Kidney tubule cell (primary cell): ENCODE measurements around the gene CRTC1.

Experiments
- DNase-seq: peaks from one replicate; pipeline ENCODE4 v3.0.0-alpha.2; 2018; ENCODE audit warnings: low spot score

CRTC1 gene

GRCh38 chr19:18784786-18785120 is 101.3 kb downstream of the CRTC1 start:
- no peak for DNase-seq

- DNase-seq = peak; percentile 48
Measured at GRCh38 chr19:18785179-18786124, 102.0 kb downstream of the CRTC1 start.

- DNase-seq = no peak
Measured at GRCh38 chr19:18788529-18789421, 105.3 kb downstream of the CRTC1 start.

- DNase-seq = no peak
Measured at GRCh38 chr19:18789422-18789869, 106.0 kb downstream of the CRTC1 start.

GRCh38 chr19:18789883-18790565 is 106.5 kb downstream of the CRTC1 start:
- DNase-seq = no peak

- DNase-seq = no peak
Measured at GRCh38 chr19:18790566-18791314, 107.3 kb downstream of the CRTC1 start, which contains the start of gene COMP. Gene COMP, minus strand, starts transcription at chr19:18791305. Its CDS starts 36 bp downstream, at chr19:18791269.

GRCh38 chr19:18791315-18791678 is 107.8 kb downstream of the CRTC1 start:
- no peak for DNase-seq

- no peak for DNase-seq
Measured at GRCh38 chr19:18792661-18793060, 109.2 kb downstream of the CRTC1 start.

- no peak for DNase-seq
Measured at GRCh38 chr19:18793144-18794028, 109.9 kb downstream of the CRTC1 start.

- no peak for DNase-seq
Measured at GRCh38 chr19:18794029-18794313, 110.5 kb downstream of the CRTC1 start.

GRCh38 chr19:18794692-18795091 is 111.2 kb downstream of the CRTC1 start:
- DNase-seq = no peak

GRCh38 chr19:18795540-18795939 is 112.1 kb downstream of the CRTC1 start:
- no peak for DNase-seq

- peak; percentile 9 for DNase-seq
Measured at GRCh38 chr19:18796239-18796638, 112.8 kb downstream of the CRTC1 start.

GRCh38 chr19:18798384-18799352 is 115.2 kb downstream of the CRTC1 start:
- no peak for DNase-seq

GRCh38 chr19:18799389-18799970 is 116.0 kb downstream of the CRTC1 start:
- no peak for DNase-seq

GRCh38 chr19:18800079-18800478 is 116.6 kb downstream of the CRTC1 start:
- no peak for DNase-seq

- DNase-seq = no peak
Measured at GRCh38 chr19:18800636-18801035, 117.2 kb downstream of the CRTC1 start.

GRCh38 chr19:18802354-18802753 is 118.9 kb downstream of the CRTC1 start:
- DNase-seq = no peak

GRCh38 chr19:18803550-18804138 is 120.2 kb downstream of the CRTC1 start:
- no peak for DNase-seq
